B cell (primary cell): ENCODE data around the gene PELI2. TPM values are rescaled to one million over a fixed set of nuclear protein-coding genes. Genes with fewer than 3 reads are reported as not detected.

Experiments
- ATAC-seq: fragments of 200-7000 bp; cut with Tn5 transposase; one replicate; pipeline ENCODE4 v1.10.0; 2021; ENCODE audit warnings: low read depth, mild to moderate bottlenecking, moderate number of reproducible peaks, moderate library complexity
- CTCF ChIA-PET: fragments of 350-600 bp; sonication (Branson Sonifier 250); formaldehyde crosslinking; loops from one replicate; lab custom pipeline; 2021; ENCODE audit warnings: antibody characterized with exemption, inconsistent platforms; lab: Charles Lee
- POLR2A ChIA-PET: fragments of 350-600 bp; sonication (Branson Sonifier 250); formaldehyde crosslinking; loops from one replicate; lab custom pipeline; 2021; ENCODE audit warnings: antibody characterized with exemption; lab: Charles Lee
- DNase-seq: peaks from one replicate; pipeline ENCODE4 v3.0.0; 2013
- H2AFZ ChIP-seq: 2 replicates; pipeline ENCODE4 v1.6.1; 2012; ENCODE audit warnings: mild to moderate bottlenecking, low read depth, low read length; ENCODE audit not compliant: insufficient read depth, poor library complexity, severe bottlenecking
- H3K27ac ChIP-seq, 2 donors: 1 replicate in 1 of 2; 2 replicates in 1 of 2; pipeline ENCODE4 v1.5.1; 2012 to 2013; ENCODE audit warnings: low read length in 2 of 2, mild to moderate bottlenecking in 2 of 2, moderate library complexity in 1 of 2
- H3K27me3 ChIP-seq, 4 experiments: fragments of 200-600 bp in 1 of 4; sonication (generic) in 1 of 4; replicated peaks in 1 of 4; 1 replicate in 2 of 4; 2 replicates in 2 of 4; pipeline versions ENCODE4 v1.6.1 to v1.7.0; 2013 to 2016; ENCODE audit warnings: low read length in 3 of 4, mild to moderate bottlenecking in 2 of 4, mixed read lengths in 1 of 4, moderate library complexity in 1 of 4; ENCODE audit not compliant: insufficient read depth in 4 of 4, control insufficient read depth in 3 of 4; ENCODE audit errors: control extremely low read depth in 1 of 4
- H3K36me3 ChIP-seq, 2 experiments: replicated peaks in 1 of 2; 1 replicate in 1 of 2; 2 replicates in 1 of 2; pipeline versions ENCODE4 v1.6.1 to v1.7.1; 2013; ENCODE audit warnings: low read length in 1 of 2; ENCODE audit not compliant: insufficient read depth in 2 of 2, control insufficient read depth in 1 of 2; ENCODE audit errors: control extremely low read depth in 1 of 2, extremely low read depth in 1 of 2
- H3K4me1 ChIP-seq, 2 donors: fragments of 200-600 bp in 1 of 2; sonication (generic) in 1 of 2; 1 replicate in 1 of 2; 2 replicates in 1 of 2; pipeline versions ENCODE4 v1.5.1 to v1.6.1; 2013 to 2017; ENCODE audit warnings: low read length in 2 of 2; ENCODE audit not compliant: control insufficient read depth in 2 of 2, insufficient read depth in 2 of 2
- H3K4me2 ChIP-seq: replicated peaks from 2 replicates; pipeline ENCODE3; 2012; ENCODE audit warnings: mild to moderate bottlenecking, low read depth, low read length; ENCODE audit not compliant: poor library complexity, severe bottlenecking
- H3K4me3 ChIP-seq, 5 experiments: fragments of 200-600 bp in 1 of 5; sonication (generic) in 1 of 5; 1 replicate in 3 of 5; 2 replicates in 2 of 5; pipeline versions ENCODE4 v1.5.1 to v1.7.0; 2011 to 2016; ENCODE audit warnings: low read length in 4 of 5, mild to moderate bottlenecking in 4 of 5, low read depth in 2 of 5, control low read depth in 1 of 5, moderate library complexity in 1 of 5; ENCODE audit not compliant: insufficient read depth in 1 of 5; ENCODE audit errors: control extremely low read depth in 1 of 5, extremely low read depth in 1 of 5
- H3K79me2 ChIP-seq: fragments of 200-600 bp; sonication (generic); one replicate; pipeline ENCODE4 v1.6.0; 2016; ENCODE audit warnings: low read length; ENCODE audit not compliant: control insufficient read depth, insufficient read depth
- H3K9ac ChIP-seq: fragments of 200-600 bp; sonication (generic); 2 replicates; pipeline ENCODE4 v1.6.1; 2017; ENCODE audit warnings: mild to moderate bottlenecking, low read length, moderate library complexity
- H3K9me3 ChIP-seq, 3 donors: one replicate each; pipeline versions ENCODE4 v1.6.1 to v1.7.1; 2013; ENCODE audit warnings: low read length in 2 of 3; ENCODE audit not compliant: control insufficient read depth in 2 of 3, insufficient read depth in 1 of 3; ENCODE audit errors: control extremely low read depth in 1 of 3
- H4K20me1 ChIP-seq: 2 replicates; pipeline ENCODE4 v1.6.0; 2012; ENCODE audit warnings: mild to moderate bottlenecking, low read length; ENCODE audit not compliant: insufficient read depth, control insufficient read depth, poor library complexity, severe bottlenecking
- H3K27ac Mint-ChIP-seq: one replicate; pipeline ENCODE4 v1.8.0; 2021; ENCODE audit warnings: mixed read lengths
- H3K27me3 Mint-ChIP-seq: one replicate; pipeline ENCODE4 v1.8.0; 2021; ENCODE audit warnings: mixed read lengths
- H3K4me1 Mint-ChIP-seq: one replicate; pipeline ENCODE4 v1.8.0; 2021; ENCODE audit warnings: mixed read lengths
- H3K4me3 Mint-ChIP-seq: one replicate; pipeline ENCODE4 v1.8.0; 2021; ENCODE audit warnings: mixed read lengths
- H3K9me3 Mint-ChIP-seq: one replicate; pipeline ENCODE4 v1.8.0; 2022; ENCODE audit warnings: mixed read lengths; ENCODE audit not compliant: insufficient read depth
- CTCF ChIP-seq: fragments of 200-600 bp; IDR thresholded peaks from one replicate; pipeline ENCODE4 v1.8.0; 2022; ENCODE audit warnings: antibody characterized with exemption, mild to moderate bottlenecking
- EZH2 ChIP-seq: IDR thresholded peaks from 2 replicates; pipeline ENCODE4 v1.6.1; 2012; ENCODE audit warnings: borderline replicate concordance, low read depth, mild to moderate bottlenecking, moderate library complexity, low read length; ENCODE audit not compliant: insufficient read depth, poor library complexity, severe bottlenecking
- WGBS: methylation state at CpG from one replicate; pipeline ENCODE4 v1.1.5; 2013; ENCODE audit warnings: missing lambda C conversion rate; ENCODE audit not compliant: insufficient coverage; 5-methylcytosine and 5-hydroxymethylcytosine counted together
- intact Hi-C: fragments of 100-400 bp; cut with micrococcal nuclease; formaldehyde crosslinking; loops from one replicate; pipeline ENCODE4 v1.10.0; 2022
- polyA plus RNA-seq: library from polyadenylated mRNA; depleted of rRNA; stranded (reverse); fragments of >200 nt; gene quantifications from 2 replicates; pipeline ENCODE4 v1.2.3, GENCODE V29; 2012
- total RNA-seq, 2 donors: library from RNA; stranded (reverse); fragments of 120-200 nt in 1 of 2; gene quantifications; 1 replicate in 1 of 2; 2 replicates in 1 of 2; pipeline versions ENCODE4 v1.2.3 to v1.2.4, GENCODE V29; 2013 to 2022

PELI2 gene
- total and polyA plus RNA-seq, 2 donors (not counting 1 experiment from before 2014, with no cell fraction given): 5.7 to 13.4 TPM

GRCh38 chr14:56334458-56334857 lies 216.2 kb downstream of the PELI2 start:
- H3K27ac Mint-ChIP-seq: no peak overlapping the region
- Histone ChIP-seq H3K79me2 (no peaks in the 10 kb centered on the region), H3K9me3 (no peaks in the 10 kb centered on the region), H3K9ac (no peak overlapping the region), H3K27me3 (no peaks in the 10 kb centered on the region), H3K36me3 (no peaks in the 10 kb centered on the region), H3K4me1 (no peaks in the 10 kb centered on the region), H3K4me2 (no peak overlapping the region), H3K27ac (no peak overlapping the region), H3K4me3 (no peak overlapping the region), H2AFZ (no peak overlapping the region), H4K20me1 (no peaks in the 10 kb centered on the region)
- no peaks in the 10 kb centered on the region for H3K4me1 Mint-ChIP-seq
- intact Hi-C loops: no loop called here
- no peaks in the 10 kb centered on the region for H3K9me3 Mint-ChIP-seq
- H3K4me3 Mint-ChIP-seq: no peak overlapping the region
- POLR2A ChIA-PET: no interaction called here
- H3K27me3 Mint-ChIP-seq: no peaks in the 10 kb centered on the region
- ATAC-seq: no peak
- TF ChIP-seq EZH2 (no peak), CTCF (no peak)
- no CpG with 5 or more reads among the region's 1 CpG for WGBS
- CTCF ChIA-PET: interaction anchor here (1.1 kb wide), 1 partner anchor 601 kb away, joined by 4 read pairs; no protein-coding TSS in a partner anchor
- DNase-seq: no peak

GRCh38 chr14:56338674-56339073 lies 220.5 kb downstream of the PELI2 start:
- no peaks in the 10 kb centered on the region for H3K27me3 Mint-ChIP-seq
- Histone ChIP-seq H3K9me3 (no peaks in the 10 kb centered on the region), H3K4me2 (no peak overlapping the region), H3K9ac (no peak overlapping the region), H3K27me3 (no peaks in the 10 kb centered on the region), H3K27ac (no peak overlapping the region), H3K4me1 (no peaks in the 10 kb centered on the region), H4K20me1 (no peaks in the 10 kb centered on the region), H3K36me3 (no peaks in the 10 kb centered on the region), H3K79me2 (no peaks in the 10 kb centered on the region), H2AFZ (no peak overlapping the region), H3K4me3 (no peak overlapping the region)
- DNase-seq (no peak), ATAC-seq (no peak)
- 90% methylated on average over 4 of the region's 4 CpGs for WGBS
- CTCF ChIA-PET: interaction anchor here (1.2 to 1.6 kb wide), 2 partner anchors 17 to 607 kb away, joined by 3 to 7 read pairs; no protein-coding TSS in a partner anchor
- no peak overlapping the region for H3K27ac Mint-ChIP-seq
- no peaks in the 10 kb centered on the region for H3K9me3 Mint-ChIP-seq
- POLR2A ChIA-PET: no interaction called here
- intact Hi-C loops: no loop called here
- no peak for TF ChIP-seq EZH2
- TF ChIP-seq CTCF: no peak
- H3K4me3 Mint-ChIP-seq: no peak overlapping the region
- peaks cover 14% of the 10 kb centered on the region for H3K4me1 Mint-ChIP-seq
